Umbilical cord (tissue), 2 donors: ENCODE data around the gene RAB33B. TPM values are rescaled to one million over a fixed set of nuclear protein-coding genes. Genes with fewer than 3 reads are reported as not detected.
"Not testable (repeated sequence)": the region's sequence is repeated elsewhere in the genome, so short reads cannot be mapped to it uniquely, and the experiment has no call there.

ENCODE experiments used
- DNase-seq: peaks from one replicate; pipeline ENCODE4 v3.0.0-alpha.2; 2015; ENCODE audit warnings: low spot score
- total RNA-seq: library from RNA; depleted of rRNA; stranded (reverse); fragments of >200 nt; gene quantifications from one replicate; pipeline ENCODE4 v1.2.3, GENCODE V29; 2014; ENCODE audit warnings: low replicate concordance; ENCODE audit not compliant: insufficient read depth

The RAB33B gene
- total RNA-seq: 59.9 TPM

DNA sequence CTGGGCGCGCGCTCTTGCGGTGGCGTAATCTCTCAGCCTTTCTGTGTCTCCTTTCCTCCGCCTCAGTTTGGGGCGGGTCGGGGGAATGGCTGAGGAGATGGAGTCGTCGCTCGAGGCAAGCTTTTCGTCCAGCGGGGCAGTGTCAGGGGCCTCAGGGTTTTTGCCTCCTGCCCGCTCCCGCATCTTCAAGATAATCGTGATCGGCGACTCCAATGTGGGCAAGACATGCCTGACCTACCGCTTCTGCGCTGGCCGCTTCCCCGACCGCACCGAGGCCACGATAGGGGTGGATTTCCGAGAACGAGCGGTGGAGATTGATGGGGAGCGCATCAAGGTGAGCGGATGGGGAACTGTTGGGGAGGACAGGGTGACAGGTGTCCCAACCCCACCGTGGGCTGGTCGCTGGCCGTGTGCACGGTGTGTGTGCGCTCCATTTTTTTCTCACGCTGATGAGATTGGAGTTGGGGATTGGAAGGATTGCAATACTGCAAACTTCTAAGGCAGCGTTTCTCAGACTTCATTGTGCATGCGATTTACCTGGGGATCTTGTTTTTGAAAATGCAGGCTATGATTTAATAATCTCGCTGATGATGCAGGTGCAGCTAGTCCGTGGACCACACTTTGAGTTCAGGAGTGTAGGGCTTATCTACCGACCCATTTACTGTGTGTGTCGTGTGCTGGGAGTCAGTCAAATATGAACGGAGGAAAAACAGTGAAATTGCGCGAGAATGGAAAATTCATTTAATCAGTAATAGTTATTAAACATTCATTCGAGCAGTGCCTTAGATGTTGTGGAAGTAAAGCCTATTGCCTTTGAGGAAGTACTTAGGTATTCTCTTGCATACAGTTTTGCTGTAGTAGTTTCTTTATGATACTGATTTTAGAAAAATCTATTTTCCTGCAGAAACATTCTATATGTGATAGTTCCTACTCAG lies at the start of gene RAB33B:
Gene RAB33B, plus strand, starts transcription at position 11 of the 935 bp plus-strand sequence. Its CDS starts 75 bp downstream, at position 86.
- DNase-seq: no peak

DNA sequence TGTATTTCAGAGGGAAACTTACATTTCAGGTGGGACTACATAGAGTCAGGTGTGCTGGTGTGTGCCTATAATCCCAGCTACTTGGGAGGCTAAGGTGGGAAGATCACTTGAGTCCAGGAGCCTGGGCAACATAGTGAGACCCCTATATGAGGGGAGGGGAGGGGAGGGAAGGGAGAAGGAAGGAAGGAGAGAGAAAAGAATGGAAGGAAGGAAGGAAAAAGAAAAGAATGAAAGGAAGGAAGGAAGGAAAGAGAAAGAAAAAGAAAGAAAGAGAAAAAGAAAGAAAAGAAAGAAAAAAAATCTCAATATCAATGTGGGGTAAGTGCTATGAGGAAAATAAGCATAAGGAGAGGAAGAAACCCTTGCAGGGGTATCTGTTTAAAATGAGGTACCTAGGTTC lies 43.6 kb upstream of the RAB33B start:
- DNase-seq: no peak

DNA sequence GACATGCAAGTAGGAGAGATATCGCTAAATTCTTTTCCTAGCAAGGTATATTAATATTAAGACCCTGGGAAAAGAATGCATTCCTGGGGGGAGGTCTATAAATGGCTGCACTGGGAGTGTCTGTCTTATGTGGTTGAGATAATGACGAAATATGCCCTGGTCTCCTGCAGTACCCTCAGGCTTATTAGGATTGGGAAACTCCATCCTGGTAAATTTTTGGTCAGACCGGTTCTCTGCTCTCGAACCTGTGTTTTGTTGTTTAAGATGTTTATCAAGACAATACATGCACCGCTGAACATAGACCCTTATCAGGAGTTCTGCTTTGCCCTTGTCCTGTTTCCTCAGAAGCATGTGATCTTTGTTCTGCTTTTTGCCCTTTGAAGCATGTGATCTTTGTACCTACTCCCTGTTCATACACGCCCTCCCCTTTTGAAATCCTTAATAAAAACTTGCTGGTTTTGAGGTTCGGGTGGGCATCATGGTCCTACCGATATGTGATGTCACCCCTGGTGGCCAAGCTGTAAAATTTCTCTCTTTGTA lies 39.2 kb upstream of the RAB33B start:
- not testable (repeated sequence) for DNase-seq

DNA sequence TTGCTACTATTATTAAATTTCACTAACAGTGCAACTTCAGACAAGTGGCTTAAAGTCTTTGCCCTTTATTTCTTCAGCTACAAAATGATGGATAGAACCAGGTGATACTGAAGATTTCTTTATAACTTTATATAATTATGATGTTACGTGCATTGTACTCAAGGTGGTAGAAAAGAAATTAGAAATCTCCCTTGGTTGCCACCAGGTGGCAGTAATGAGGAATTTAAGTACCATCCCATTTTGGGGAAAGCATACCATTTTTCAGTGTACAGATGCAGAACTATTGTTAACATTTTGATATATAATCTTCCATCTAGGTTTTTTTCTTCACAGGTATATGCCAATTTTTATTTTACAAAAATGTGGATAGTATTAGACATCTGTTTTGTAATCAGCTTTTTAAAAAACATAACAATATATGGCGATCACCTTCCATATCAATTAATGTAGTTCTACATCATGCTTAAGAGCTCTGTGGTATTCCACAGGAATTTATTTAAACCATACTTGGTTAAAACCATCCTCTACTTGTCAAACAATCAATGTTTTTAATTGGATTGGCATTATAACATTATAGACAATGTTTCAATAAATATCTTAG lies 37.7 kb upstream of the RAB33B start:
- DNase-seq: peak; percentile 28

DNA sequence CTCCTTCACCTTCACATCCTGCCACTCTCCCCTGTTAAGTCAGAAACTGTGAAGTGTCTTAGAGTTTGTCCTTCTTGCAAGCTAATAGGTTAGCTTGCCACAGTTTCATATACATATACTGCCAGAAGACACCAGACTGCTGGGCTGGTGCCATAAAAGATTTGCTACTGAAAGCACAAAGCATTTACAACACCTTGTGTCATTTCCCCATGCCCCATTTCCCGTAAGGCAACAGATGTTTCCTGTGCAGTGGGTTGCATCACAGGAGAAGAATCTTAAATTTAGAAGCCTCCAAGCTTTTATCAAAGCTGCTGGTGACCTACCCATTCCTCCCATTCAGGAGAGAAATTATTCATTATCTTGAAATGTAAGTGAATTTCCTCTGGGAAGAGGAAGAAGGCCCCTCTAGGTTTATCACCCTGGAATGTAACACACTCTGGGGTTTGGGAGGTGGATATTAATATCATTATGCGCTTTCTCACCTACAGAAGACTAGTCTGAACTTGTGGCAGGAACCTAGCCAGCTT lies 34.5 kb upstream of the RAB33B start:
- peak; percentile 67 for DNase-seq

DNA sequence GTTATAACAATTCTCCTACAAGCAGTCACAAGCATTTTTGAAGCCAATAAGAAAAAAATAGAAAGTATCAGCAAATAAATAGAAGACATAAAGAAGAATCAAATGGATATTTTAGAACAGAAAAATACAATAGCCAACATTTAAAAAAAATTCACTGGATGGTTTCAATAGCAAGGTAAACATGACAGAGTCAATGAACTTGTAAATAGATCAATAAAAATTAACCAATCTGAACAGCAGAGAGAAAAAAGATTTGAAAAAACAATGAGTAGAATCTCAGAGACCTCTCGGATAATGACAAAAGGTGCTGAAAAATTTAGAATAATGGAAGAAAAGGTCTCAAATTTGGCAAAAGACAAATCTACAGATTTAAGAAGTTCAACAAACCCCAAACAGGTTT lies 33.3 kb upstream of the RAB33B start:
- no peak for DNase-seq

DNA sequence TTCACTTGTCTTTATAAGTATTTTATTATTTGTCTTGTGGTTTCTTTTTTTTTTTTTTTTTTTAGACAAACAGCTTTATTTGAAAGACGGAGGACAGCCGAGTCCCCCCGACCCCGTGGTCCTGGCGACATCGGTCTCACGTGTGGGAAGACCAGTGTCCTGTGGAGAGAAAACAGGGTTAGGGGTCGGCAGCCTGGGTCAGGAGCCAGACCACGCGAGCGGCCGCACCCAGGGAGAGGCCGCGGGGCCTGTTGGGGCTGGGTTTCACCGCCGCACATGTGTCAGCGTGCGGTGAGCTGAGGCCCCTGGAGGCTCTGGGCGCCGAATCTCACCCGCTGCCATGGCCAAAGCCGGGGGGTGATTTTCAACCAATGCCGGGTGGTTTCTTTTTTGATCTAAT lies 17.8 kb upstream of the RAB33B start:
- no peak for DNase-seq

DNA sequence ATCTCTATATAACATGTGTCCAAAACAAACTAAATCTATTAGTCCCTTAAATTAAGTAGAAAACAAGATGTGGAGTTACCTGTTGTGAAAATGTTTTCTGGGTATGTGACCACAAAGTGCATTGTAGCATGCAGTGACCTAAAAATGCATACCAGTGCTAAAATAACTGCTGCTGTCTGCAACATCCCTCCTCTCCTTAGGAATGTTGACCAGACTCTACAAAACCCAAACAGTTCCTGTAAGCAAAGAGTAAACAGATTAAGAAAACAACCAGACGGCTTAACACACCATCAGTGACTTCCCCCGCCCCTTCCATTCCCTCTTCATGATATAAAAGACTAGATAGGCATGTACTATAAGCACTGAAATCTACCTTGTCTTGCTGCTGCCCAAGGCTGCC lies 15.8 kb upstream of the RAB33B start:
- DNase-seq: no peak

DNA sequence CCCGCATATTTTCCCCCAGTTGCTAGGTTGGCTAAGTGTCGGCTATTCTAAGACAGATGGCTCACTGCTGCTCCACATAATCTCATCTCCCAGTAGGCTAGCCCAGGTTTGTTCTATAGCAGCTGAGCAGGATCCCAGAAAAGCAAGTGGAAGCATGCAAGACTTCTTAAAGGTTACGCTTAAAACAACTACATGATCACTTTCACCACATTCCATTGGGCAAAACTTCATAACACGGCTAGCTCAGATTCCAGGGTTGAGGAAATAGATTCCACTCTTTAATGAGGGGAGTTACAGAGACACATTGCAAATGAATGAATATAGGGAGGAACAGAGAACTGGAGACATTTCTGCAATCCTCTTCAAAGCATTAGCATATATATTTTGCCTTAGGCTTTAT lies 12.9 kb upstream of the RAB33B start:
- DNase-seq: no peak

DNA sequence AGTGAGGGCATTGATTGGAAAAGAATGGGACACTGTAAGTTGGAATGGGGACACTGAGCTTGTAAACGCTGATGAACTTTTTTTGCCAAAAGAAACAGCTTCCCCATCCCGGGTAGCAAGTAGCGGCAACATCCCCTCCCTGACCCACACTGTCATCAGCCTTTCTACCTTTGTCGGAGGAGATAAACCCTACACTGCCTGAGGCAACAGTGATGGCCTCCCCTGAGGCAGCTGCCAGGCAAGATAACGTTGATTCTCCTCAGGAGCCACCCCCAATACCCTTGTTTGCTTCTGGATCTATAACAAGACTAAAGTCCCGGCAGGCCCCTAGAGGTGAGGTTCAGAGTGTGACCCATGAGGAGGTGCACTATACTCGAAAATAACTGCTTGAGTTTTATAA lies 10.3 kb upstream of the RAB33B start:
- DNase-seq: no peak

DNA sequence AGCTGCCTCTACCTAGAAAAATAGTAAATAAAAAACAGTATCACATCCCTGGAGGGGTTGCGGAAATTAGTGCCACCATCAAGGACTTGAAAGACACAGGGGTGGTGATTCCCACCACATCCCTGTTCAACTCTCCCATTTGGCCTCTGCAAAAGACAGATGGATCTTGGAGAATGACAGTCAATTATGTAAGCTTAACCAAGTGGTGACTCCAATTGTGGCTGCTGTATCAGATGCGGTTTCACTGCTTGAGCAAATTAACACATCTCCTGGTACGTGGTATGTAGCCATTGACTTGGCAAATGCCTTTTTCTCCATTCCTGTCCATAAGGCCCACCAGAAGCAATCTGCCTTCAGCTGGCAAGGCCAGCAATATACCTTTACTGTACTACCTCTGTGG lies 9.0 kb upstream of the RAB33B start:
- not testable (repeated sequence) for DNase-seq

DNA sequence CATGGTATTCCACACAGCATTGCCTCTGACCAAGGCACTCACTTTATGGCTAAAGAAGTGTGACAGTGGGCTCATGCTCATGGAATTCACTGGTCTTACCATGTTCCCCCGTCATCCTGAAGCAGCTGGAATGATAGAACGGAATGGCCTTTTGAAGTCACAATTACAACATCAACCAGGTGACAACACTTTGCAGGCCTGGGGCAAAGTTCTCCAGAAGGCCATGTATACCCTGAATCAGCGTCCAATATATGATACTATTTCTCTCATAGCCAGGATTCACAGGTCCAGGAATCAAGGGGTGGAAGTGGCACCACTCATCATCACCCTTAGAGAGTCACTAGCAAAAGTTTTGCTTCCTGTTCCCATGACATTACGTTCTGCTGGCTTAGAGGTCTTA lies 6.8 kb upstream of the RAB33B start:
- DNase-seq: not testable (repeated sequence)

DNA sequence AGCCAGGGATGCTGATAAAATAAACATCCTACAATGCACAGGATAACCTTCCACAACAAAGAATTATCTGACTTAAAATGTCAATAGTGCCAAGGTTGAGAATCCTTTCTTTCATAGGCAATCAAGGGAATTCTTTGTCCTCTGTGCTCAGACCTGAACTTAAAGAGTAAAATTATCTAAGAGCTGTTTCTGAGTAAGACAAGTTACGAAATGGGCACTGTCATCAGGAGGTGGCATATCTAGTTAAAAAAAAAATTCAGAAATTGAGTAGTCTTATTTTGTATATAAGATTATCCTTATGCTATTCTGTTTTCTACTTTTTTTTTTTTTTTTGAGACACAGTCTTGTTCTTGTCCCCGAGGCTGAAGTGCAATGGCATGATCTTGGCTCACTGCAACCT lies 3.3 kb upstream of the RAB33B start:
- no peak for DNase-seq

DNA sequence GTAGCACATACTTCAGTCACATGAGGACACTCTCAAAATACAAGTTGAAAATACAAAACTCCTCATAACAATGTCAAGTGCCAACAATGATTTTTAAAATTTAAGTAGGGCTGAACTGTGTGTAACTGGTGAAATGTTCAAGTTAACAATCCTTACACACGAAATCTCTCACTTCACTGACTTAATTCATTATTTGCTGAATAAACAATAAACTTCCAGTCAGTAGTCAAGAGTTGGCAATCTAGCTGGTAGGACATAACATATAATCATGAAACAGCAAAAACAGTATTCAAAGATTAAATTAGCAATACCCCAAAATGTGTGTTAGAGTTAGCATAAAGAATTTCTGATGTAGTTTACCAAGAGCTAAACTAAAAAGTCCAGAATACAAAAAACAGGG lies 1.9 kb upstream of the RAB33B start:
- DNase-seq: no peak

DNA sequence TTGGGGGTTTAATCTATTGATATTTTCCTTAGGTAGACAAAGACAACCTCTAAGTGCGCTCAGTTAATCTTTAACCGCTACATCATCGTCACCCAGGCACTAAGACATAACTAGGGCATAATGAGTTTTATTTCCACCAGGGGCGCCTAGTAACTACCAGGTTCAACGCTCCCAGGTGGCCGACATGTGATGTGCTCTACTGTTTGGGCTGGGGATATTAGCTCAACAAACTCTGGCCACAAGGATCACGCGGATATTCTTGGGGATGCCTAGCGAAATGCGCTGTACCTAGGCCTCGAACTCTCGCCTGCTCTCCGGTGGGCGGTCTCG lies 915 bp upstream of the RAB33B start:
- DNase-seq: no peak

DNA sequence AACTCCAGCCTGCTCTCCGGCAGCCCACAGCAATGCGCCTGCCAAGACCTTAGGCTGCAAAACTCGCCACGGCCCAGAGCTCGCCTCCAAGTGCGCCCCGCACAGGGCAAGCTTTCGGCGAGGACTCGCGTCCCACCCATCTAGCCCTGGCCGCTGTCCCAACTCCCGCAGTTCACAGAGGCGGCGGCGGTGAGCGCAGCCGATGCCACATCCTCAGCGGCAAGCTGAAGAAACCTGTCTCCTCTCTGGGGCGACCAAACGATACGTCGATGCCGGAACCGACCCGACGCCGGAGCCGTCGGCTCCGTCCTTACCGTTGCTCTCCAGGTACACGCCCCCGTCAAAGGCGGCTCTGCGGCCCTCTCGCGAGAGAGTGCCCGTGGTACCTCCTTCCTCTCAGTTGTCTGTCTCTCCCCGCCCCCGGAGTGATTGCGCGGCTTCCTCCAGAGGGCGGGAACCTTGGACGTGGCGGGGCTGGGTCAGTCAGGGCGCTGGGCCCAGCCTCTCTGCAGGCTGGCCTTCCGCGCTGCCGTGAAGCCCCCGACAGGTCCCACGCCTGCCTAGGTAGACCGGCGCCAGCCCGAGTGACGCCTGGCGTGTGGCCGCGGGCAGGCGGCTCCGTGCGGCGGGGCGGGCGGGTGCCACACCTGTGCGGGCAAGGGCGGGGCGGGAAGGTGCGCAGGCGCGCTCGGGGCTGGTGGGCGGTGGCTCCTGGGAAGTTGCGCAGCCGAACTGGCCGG lies 380 bp upstream of the RAB33B start:
- peak; percentile 99 for DNase-seq

DNA sequence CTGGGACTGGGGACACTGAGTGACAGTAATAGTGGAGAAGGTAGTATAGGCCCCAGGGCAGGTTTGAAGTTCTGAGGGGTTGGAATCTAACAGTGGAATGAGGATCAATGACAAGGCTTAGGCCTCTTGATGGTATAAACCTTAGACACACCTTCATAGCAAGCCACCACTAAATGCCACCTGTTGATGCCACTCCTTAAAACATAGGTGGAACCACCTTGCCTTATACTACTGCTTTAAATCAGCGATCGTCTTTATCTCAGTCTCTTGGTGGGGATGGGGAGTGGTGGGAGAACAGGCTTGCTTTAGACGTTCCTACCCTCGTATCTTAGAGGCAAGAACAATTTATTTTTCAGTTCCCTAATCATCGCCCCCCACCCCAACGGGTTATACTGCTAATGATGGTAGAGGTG lies 1.2 kb downstream of the RAB33B start:
- no peak for DNase-seq

DNA sequence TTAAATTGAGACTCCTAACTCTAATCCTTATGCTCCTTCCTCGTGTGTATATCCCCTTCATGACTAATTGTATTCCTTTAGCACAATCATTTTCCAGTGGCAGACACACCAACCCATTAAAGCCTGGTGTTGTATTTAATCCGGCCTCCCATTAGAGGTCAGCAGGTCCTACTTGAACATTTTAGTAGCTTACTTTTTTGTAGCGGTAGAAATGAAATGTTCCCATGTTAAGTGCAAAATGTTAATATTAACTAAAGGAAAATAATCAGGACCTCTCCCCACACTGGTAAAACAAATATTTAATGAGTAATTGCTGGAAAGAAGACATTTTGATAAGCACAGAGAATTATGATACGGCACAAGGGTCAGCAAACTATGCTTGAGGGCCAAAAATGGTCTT lies 3.4 kb downstream of the RAB33B start:
- no peak for DNase-seq

DNA sequence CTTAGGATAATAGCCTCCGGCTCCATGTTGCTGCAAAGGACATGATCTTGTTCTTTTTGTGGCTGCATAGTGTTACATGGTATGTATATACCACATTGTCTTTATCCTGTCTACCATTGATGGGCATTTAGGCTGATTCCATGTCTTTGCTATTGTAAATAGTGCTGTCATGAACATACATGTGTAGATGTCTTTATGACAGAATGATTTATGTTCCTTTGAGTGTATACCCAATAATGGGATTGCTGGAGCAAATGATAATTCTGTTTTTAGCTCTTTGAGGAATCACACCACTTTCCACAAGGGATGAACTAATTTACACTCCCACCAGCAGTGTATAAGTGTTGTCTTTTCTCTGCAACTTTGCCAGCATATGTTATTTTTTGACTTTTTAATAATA lies 4.6 kb downstream of the RAB33B start:
- no peak for DNase-seq

DNA sequence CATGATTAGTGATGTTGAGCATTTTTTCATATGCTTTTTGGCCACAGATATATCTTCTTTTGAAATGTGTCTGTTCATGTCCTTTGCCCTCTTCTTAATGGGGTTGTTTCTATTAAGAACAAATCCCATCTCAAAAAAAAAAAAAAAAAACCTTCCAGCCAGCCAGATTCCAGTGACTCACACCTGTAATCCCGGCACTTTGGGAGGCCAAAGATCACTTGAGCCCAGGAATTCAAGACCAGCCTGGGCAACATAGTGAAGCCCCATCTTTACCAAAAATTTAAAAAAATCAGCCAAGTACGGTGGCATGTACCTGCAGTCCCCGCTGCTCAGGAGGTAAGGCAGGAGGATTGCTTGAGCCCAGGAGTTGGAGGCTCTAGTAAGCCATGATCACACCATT lies 5.1 kb downstream of the RAB33B start:
- no peak for DNase-seq

DNA sequence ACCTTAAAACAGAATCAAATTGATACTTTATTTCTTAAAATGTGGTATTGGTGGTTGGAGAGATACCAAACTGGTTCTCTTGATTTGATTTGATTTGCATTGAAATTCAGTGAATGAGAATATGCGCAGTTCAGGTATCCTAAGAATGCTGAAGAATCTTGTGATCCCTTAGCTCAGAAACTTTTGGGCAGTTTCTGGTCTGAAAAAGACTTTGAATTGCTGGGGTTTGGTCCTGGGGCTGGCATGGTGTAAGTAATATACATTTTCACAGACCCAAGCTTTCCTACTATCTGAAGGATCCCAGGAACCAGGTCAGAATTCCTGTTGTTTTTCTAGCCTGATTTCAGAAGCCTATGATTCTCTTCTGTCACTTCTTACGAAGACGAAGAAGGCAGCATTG lies 6.6 kb downstream of the RAB33B start:
- DNase-seq: no peak

DNA sequence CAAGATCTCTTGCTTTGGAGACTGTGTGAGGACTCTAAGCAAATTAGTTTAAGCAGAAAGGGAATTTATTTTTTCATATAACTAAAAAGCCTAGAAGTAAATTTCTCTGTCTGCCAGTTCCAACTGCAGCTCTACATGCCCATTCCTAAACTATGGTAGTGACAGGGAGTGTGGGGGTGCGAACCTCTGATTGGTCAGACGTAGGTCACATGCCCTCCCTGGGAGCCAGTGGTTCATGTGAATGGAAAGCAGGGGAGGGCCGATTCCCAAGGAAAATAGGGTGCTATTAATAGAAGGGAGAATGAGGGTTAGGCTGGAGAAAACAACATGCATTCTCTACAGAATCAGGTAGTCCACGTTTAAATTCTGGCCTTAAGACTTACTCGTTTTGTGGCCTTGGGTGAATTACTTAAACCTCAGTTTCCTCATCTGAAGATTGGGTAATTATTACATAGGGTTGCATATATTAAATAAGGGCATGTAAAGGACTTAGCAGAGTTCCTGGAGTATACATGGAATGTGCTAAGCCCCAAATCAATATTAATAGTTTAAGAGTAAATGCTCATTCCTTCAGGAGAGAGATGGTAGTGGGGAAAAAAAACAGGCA lies 7.2 kb downstream of the RAB33B start:
- DNase-seq: no peak
